ENCODE measurements around the gene SCRN1.
A peak's percentile ranks its signal among the peaks of the same experiment; 100 is the strongest.

SCRN1 gene

GRCh38 chr7:29886827-29887226 lies 102.8 kb downstream of the SCRN1 start:
- no peak for DNase-seq

DNA sequence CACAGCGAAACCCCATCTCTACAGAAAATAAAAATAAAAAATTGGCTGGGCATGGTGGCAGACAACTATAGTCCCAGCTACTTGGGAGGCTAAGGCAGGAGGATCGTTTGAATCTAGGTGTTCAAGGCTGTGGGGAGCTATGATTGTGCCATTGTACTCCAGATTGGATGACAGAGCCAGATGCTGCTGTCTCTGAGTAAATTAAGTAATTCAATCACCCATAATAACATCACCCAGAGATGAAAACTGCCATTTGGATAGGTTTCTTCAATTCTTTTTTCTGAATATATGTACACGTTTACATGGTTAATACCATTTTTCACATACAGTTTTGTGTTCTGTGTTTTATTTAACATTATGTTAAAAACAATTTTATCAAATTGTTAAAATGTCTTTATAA lies 104.0 kb downstream of the SCRN1 start:
- DNase-seq, result no peak

DNA sequence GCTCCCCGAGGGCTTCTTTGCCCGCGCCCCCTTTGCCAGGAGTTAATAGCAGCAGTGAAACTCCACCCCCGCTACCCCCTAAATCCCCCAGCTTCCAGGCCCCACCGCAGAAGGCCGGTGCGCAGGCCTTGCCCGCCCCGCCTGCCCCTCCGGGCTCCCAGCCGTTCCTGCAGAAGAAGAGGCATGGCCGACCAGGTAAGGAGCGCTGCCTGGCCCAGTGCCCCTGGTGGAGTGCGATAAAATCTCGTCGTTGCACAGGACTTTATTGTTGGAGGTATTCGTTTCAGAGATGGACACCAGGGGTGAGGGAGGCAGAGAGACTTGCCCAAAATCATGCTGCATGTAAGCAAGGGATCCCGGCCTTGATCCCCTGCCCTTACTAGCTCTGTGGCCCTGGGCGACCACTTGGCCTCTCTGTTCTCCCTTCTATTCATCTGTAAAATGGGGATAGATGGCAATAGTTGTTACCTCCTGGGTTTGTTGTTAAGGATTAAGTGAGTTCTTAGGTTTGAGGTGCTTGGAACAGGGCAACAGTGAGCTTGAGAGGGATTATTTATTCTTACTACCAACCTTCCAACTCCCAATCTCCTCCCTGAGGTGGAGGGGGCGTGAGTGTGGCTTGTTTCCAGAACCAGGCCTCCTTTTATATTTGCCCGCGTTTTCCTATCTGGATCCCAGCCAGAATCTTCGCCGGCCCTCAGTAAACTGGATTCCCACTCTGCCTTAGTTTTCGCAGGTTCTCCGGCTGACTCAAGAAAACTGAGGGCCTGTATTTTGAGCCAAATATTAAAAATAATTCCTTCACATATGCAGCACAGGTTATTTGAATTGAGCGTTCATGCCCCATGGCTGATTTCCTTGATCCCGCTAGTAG lies 105.0 kb downstream of the SCRN1 start:
- peak; percentile 60 for DNase-seq

GRCh38 chr7:29883462-29884398 lies 105.9 kb downstream of the SCRN1 start:
- peak; percentile 44 for DNase-seq

DNA sequence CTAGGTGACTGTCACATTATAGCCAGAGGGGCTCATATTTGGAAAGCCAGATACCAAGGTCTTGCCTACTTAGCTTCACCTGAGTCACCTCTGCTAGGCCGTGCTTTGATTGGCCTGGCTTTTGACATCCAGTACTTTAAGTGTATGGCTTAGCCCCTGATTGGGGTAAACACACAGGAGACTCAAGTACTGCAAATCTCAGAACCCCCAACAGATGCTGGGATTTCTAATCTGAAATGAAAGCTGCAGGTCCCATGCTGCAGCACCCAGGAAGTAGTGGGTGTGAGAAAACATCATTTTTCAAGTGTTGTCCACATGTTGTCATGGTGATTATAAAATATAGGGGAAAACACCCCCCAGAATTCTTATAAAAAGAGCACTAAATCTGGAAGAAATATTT lies 107.1 kb downstream of the SCRN1 start:
- DNase-seq, result no peak

- DNase-seq, result peak; percentile 74
These were observed 107.9 kb downstream of the SCRN1 start for GRCh38 chr7:29881724-29882123.

DNA sequence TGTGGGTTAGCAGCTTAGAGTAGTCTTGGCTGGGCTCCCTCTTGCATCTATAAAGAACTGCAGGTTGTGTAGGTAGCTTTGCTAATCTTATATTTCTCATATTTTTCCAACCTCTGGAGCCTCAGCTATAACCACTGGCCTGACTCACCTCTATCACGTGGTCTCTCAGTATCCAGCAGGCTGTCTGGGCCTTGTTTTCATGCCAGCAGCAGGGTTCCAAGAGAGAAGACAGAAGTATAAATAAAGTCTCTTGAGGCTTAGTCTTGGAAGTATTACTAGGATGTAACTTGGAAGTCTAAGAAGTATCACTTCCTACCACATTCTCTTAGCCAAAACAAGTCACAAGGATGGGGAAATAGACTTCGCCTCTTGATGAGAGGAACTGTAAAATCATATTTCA lies 110.0 kb downstream of the SCRN1 start:
- no peak for DNase-seq

GRCh38 chr7:29878081-29878688 lies 111.4 kb downstream of the SCRN1 start:
- no peak for DNase-seq

DNA sequence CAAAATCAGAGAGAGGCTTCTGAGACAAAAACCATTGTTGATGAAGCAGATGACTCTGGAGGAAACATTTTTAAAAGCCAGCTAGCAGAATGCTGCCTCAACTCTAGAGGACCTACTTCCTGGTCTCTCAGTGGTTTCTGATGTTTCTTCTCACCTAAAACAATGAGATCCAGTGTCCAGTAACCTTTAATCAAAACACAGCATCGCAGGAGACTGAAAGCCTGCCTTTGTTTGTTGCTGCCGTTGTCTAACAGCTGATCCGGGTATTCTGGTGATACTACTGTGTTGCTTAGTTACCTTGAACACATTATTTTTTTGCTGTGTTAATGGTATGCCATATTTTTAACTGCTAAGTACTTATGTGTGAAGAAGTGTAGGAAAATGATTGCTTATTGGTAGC lies 112.4 kb downstream of the SCRN1 start:
- peak; percentile 89 for DNase-seq

DNA sequence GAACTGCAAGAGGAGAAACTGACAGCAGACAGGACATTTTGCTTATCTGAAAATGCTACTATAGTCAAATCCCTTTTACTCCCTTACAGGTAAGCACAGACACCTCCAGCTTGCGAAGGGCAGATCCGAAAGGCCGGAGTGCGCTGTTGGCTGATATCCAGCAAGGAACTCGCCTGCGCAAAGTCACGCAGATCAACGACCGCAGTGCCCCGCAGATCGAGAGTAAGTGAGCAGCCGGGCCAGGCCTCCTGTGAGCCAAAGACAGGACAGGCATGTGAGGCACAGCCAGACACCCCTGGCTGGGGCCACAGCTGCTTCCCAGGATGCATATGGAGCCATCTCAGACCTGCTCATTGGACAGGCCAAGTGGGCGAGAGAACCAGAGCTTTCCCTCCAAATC lies 113.9 kb downstream of the SCRN1 start:
- DNase-seq, result no peak

DNA sequence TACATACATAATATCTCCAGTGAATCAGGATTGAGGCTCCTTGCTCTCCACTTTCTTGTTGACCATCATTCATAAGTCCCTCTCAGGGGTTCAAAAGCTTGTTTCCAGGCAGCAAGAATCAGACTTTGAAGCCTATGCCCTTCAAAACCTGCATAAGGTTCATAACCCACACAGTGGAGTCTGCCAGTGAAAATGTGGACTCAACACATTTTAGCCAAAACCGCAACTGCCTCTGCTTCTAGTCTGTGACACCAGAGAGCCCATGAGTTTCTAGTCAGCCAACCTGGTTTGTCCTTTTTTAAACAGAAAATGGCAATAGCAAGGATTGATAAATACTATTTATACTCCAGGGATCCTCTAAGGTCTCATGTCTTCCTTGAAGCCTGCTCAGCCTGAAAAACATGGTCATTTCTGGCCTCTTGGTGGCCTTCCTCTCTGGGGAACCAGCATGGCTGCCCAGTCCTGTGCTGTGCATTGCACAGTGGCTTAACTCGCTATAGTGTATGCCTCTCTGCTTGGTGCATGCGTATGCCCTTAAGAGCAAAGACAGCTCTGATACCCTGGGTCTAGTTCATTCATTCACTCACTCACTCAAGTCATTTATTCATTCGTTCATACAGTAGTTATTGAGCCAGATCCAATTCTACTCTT lies 115.8 kb downstream of the SCRN1 start:
- no peak for DNase-seq

DNA sequence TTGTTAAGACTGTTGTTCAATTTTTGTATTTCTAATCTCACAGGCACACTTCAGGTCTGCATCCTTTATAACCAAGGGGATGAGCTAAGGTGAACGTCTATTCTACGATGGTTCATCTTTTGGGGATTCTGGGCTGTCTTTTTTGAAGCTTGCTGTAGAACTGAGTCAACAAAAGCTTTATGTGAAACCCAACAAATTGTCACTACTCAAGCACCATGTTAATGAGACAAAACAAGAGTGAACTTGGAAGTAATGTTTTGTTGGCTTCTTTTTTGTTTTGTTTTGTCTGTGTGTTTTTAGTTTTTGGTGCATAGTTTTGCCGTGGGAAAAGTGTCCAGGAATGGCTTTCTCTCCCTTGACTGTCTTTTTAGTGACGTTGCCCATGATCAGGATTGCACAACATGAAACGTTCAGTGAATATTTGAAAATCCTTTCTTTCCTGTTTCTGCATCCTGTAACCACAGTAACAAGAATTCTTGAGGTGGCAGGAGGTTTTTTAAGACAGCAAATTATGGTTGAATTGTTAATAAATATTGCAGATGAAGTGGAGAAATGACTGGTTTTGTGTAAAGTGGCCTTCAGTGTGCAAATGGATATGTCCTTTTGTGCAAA lies 117.7 kb downstream of the SCRN1 start:
- no peak for DNase-seq

Measured in DMS153 (cell line).